ENCODE data around the gene RLBP1.

Gene RLBP1

GRCh38 chr15:89161666-89162065 is 59.7 kb downstream of the RLBP1 start:
- no peak overlapping the region for H3K4me3 Mint-ChIP-seq
- no peak overlapping the region for H3K27ac Mint-ChIP-seq
- H3K9me3 Mint-ChIP-seq: no peaks in the 10 kb centered on the region
- no peak for TF ChIP-seq CTCF (IDR thresholded peaks at IDR 0.05)
- H3K4me1 Mint-ChIP-seq: peaks cover 26% of the 10 kb centered on the region
- peaks cover 22% of the 10 kb centered on the region for H3K36me3 Mint-ChIP-seq (ENCODE audit: low read depth)
- H3K27me3 Mint-ChIP-seq (ENCODE audit: low read depth, poor library complexity): no peaks in the 10 kb centered on the region
- DNase-seq: no peak
